ENCODE measurements around the gene KAT5. TPM values are rescaled to one million over a fixed set of nuclear protein-coding genes. Genes with fewer than 3 reads are reported as not detected.

Gene KAT5
- total RNA-seq, 2 donors from 2014 or later, result 48.5 to 48.8 TPM

- DNase-seq, result no peak
- H3K4me3 Mint-ChIP-seq, result peak overlapping the region; percentile 78
- H3K4me3 ChIP-seq (ENCODE audit: low read length), result peak overlapping the region; percentile 96
- H3K9me3 ChIP-seq (ENCODE audit: control insufficient read depth, low read length), result no peaks in the 10 kb centered on the region
- H3K9ac ChIP-seq (ENCODE audit: extremely low read depth, low read length, poor library complexity, severe bottlenecking), result peak overlapping the region; percentile 94
- peaks cover 8% of the 10 kb centered on the region for H3K4me1 ChIP-seq (ENCODE audit: control insufficient read depth, insufficient read depth, low read length)
- no peaks in the 10 kb centered on the region for H3K27me3 Mint-ChIP-seq (ENCODE audit: insufficient read depth)
- H3K9me3 Mint-ChIP-seq, result no peaks in the 10 kb centered on the region
- peaks cover 27% of the 10 kb centered on the region for H3K36me3 ChIP-seq (ENCODE audit: control insufficient read depth, insufficient read depth, low read length)
- no peaks in the 10 kb centered on the region for H3K27me3 ChIP-seq (ENCODE audit: control insufficient read depth, insufficient read depth, low read length, poor library complexity, severe bottlenecking)
- peaks cover 22% of the 10 kb centered on the region for H3K36me3 Mint-ChIP-seq (ENCODE audit: low read depth)
- H3K27ac Mint-ChIP-seq, result peak overlapping the region; percentile 95
- no peak for TF ChIP-seq CTCF (conservative IDR thresholded peaks at IDR 0.05)
- WGBS, 2 experiments (ENCODE audit: insufficient coverage in 1 of 2, insufficient read length in 1 of 2), result 7 to 9% methylated on average over 5 to 13 of the region's 15 CpGs
- H3K4me1 Mint-ChIP-seq, result peaks cover 6% of the 10 kb centered on the region
- H3K27ac ChIP-seq (ENCODE audit: low read depth, low read length), result peak overlapping the region; percentile 86
Measured at GRCh38 chr11:65663639-65664200, 48.3 kb upstream of the KAT5 start.

DNA sequence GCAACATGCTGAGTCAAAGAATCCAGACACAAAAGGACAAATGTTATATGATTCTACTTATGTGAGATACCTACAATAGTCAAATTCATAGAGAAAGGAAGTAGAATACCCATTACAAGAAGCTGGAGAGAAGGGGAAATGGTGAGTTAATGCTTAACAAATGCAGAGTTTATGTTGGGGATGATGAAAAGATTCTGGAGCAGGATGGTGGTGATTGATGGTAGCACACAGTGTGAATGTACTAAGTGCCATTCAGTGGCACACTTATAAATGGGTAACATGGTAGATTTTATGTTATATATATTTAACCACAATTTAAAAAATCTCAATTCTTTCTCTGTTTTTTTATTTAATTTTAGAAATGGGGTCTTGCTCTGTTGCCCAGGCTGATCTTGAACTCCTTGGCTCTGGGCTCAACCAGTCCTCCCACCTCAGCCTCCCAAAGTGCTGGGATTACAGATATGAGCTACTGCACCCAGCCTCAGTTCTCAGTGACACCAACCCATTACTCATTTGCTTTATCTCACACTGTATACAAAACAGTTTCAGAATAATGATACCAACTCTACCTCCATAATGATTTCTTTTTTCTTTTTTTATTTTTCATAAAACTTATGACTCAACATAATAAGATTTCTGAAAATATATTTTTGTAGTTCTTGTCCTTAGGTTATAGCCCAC is 39.7 kb upstream of the KAT5 start:
- no peaks in the 10 kb centered on the region for H3K36me3 ChIP-seq (ENCODE audit: control insufficient read depth, insufficient read depth, low read length)
- no peak for DNase-seq
- Mint-ChIP-seq H3K4me1 (no peaks in the 10 kb centered on the region), H3K36me3 (ENCODE audit: low read depth) (no peaks in the 10 kb centered on the region), H3K27ac (no peak overlapping the region), H3K9me3 (no peaks in the 10 kb centered on the region), H3K4me3 (no peak overlapping the region), H3K27me3 (ENCODE audit: insufficient read depth) (peaks cover 5% of the 10 kb centered on the region)
- no peak overlapping the region for H3K9ac ChIP-seq (ENCODE audit: extremely low read depth, low read length, poor library complexity, severe bottlenecking)
- no peak overlapping the region for H3K4me3 ChIP-seq (ENCODE audit: low read length)
- H3K27ac ChIP-seq (ENCODE audit: low read depth, low read length), result no peak overlapping the region
- no peaks in the 10 kb centered on the region for H3K9me3 ChIP-seq (ENCODE audit: control insufficient read depth, low read length)
- no peaks in the 10 kb centered on the region for H3K27me3 ChIP-seq (ENCODE audit: control insufficient read depth, insufficient read depth, low read length, poor library complexity, severe bottlenecking)
- peak; percentile 33 for TF ChIP-seq CTCF (conservative IDR thresholded peaks at IDR 0.05)
- no peaks in the 10 kb centered on the region for H3K4me1 ChIP-seq (ENCODE audit: control insufficient read depth, insufficient read depth, low read length)

GRCh38 chr11:65672982-65673381 is 39.1 kb upstream of the KAT5 start:
- Histone ChIP-seq H3K9me3 (ENCODE audit: control insufficient read depth, low read length) (no peaks in the 10 kb centered on the region), H3K27ac (ENCODE audit: low read depth, low read length) (no peak overlapping the region), H3K9ac (ENCODE audit: extremely low read depth, low read length, poor library complexity, severe bottlenecking) (no peak overlapping the region), H3K36me3 (ENCODE audit: control insufficient read depth, insufficient read depth, low read length) (no peaks in the 10 kb centered on the region), H3K4me1 (ENCODE audit: control insufficient read depth, insufficient read depth, low read length) (no peaks in the 10 kb centered on the region), H3K4me3 (ENCODE audit: low read length) (no peak overlapping the region), H3K27me3 (ENCODE audit: control insufficient read depth, insufficient read depth, low read length, poor library complexity, severe bottlenecking) (no peaks in the 10 kb centered on the region)
- no peaks in the 10 kb centered on the region for H3K9me3 Mint-ChIP-seq
- H3K27me3 Mint-ChIP-seq (ENCODE audit: insufficient read depth), result peaks cover 5% of the 10 kb centered on the region
- H3K4me3 Mint-ChIP-seq, result no peak overlapping the region
- DNase-seq, result no peak
- no peaks in the 10 kb centered on the region for H3K4me1 Mint-ChIP-seq
- TF ChIP-seq CTCF (conservative IDR thresholded peaks at IDR 0.05), result no peak
- no peaks in the 10 kb centered on the region for H3K36me3 Mint-ChIP-seq (ENCODE audit: low read depth)
- no CpG with 5 or more reads among the region's 2 CpGs for WGBS, 2 experiments (ENCODE audit: insufficient coverage in 1 of 2, insufficient read length in 1 of 2)
- no peak overlapping the region for H3K27ac Mint-ChIP-seq

Measured in endodermal cell (in vitro differentiated cells).